LNCaP clone FGC (cell line): ENCODE results near the gene KRTAP3-3.

ENCODE experiments used
- DNase-seq: peaks from one replicate; pipeline ENCODE4 v3.0.0-alpha.2; 2011; ENCODE audit warnings: low read depth
- H3K4me3 ChIP-seq: 2 replicates; pipeline ENCODE4 v1.5.1; 2011; ENCODE audit warnings: mild to moderate bottlenecking, low read depth, low read length, control low read depth
- TF ChIP-seq, protein P1 (sequence below): IDR thresholded peaks from 2 replicates; pipeline ENCODE4 v1.5.1; 2012; ENCODE audit warnings: mild to moderate bottlenecking; ENCODE audit not compliant: control insufficient read depth, insufficient read depth; ENCODE audit errors: extremely low read depth

Gene KRTAP3-3

DNA sequence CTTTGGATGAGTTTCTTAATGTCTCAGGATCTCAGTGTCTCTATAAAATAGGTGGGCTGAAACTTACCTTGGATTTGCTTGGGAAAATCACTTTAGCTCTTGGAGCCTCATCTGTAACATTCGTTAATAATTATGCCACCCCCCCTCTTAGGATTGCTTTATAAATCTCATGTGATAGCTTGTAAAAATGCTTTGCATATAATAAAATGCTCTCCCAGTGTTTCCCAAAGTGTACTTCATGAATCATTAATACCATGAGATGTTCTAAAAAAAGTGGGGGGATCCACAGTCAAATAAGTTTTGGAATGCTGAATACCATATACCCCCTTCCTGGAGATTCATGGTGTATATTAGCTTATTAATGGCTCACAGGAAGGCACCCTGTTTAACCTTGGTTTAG is 32.4 kb downstream of the KRTAP3-3 start:
- no peak overlapping the region for H3K4me3 ChIP-seq
- DNase-seq, result no peak
- TF ChIP-seq, protein P1, sequence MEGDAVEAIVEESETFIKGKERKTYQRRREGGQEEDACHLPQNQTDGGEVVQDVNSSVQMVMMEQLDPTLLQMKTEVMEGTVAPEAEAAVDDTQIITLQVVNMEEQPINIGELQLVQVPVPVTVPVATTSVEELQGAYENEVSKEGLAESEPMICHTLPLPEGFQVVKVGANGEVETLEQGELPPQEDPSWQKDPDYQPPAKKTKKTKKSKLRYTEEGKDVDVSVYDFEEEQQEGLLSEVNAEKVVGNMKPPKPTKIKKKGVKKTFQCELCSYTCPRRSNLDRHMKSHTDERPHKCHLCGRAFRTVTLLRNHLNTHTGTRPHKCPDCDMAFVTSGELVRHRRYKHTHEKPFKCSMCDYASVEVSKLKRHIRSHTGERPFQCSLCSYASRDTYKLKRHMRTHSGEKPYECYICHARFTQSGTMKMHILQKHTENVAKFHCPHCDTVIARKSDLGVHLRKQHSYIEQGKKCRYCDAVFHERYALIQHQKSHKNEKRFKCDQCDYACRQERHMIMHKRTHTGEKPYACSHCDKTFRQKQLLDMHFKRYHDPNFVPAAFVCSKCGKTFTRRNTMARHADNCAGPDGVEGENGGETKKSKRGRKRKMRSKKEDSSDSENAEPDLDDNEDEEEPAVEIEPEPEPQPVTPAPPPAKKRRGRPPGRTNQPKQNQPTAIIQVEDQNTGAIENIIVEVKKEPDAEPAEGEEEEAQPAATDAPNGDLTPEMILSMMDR, result no peak

DNA sequence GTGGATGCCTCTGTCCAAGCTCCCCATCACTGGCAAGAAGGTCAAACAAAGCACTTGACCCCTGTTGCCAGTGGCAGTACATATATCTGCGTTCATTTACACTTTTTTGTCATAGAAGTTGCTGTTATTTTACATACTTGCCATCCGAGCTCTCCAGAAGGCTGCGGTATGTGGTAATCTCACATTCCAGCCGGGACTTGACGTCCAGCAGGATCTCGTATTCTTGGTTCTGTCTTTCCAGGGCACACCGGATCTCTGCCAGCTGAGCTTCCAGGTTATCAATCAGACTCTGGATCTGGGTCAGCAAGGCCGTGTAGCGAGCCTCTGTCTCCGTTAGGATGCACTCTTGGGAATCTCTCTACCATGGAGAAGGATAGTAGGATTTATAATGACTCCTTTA is 33.8 kb downstream of the KRTAP3-3 start:
- TF ChIP-seq, protein P1, result no peak
- no peak overlapping the region for H3K4me3 ChIP-seq
- no peak for DNase-seq

DNA sequence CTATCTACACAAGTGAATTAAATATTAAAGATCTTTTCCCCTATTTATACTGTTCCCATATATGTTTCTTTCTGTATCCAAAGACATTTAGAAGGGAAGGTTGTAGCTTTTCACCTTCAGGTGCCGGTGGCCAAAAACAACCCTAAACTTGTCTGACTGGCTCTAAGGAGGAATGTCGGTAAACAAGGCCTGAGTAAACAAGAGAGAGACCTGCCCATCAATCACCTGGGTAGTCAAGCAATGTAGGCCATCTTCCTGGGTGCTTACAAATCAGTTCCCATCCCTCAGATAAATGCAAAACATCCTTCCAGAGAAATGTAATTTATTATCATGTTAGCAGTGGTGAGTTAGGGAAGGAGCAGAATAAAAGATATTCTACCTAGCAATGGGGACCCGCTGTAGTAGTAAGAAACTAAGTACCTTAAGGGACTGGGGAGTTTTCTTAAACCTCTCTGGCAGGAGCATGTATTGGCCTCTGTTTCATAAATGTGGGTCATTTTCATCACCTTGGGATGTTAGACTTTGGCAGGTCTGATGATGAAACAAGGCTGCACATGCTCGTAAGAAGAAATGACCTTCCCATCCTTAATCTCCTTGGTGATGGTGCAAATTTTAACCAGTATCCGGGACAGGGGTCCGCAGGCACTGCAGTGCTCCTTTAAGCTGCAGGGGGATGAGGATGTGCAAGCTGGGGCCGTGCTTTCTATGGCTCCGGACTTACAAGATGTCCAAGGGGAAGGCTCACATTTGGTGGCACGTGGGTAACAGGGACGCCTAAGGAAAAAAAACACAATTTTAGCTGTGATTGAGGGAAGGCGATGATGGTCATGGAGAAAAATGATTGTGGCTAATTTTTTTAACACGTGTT is 35.6 kb downstream of the KRTAP3-3 start:
- no peak overlapping the region for H3K4me3 ChIP-seq
- TF ChIP-seq, protein P1, result no peak
- peak; percentile 89 for DNase-seq

DNA sequence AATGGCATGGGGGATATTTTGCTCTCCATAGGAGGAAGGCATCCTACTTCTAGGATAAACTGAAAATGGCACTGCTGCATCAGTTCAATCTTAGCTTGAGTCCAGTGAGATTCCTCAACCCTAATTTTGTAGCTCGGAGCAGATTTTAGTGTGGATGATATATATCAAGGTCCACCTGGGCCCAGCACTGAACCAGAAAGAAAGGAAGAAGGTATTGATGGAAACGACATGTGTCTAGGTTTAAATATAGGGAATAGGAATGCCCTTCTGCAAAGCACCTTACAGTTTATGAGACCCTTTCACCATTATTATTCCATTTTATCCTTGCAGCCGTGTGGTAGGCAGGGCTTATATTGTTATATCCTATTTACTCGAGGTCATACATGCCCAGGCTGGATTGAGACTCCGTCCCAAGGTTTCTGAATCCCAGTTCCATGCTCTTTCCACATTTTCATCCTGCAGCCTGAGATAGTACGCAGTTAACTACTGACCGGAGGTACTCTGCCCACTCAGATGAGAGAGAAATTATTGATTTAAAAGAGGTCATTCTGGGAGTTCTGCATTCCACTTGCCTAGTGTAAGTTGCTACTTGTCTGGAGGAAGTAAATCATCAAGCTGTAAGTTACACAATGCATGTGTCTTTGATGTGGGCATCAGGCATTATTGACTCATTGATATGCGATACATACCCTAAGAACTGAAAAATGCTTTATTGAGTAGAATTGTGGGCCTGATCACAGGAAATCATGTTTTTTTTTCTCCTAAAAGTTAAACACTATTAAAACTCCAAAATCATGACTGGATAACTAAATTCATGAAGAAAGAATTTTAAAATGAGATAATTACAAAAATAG is 37.3 kb downstream of the KRTAP3-3 start:
- no peak overlapping the region for H3K4me3 ChIP-seq
- DNase-seq, result no peak
- TF ChIP-seq, protein P1, result no peak

GRCh38 chr17:40953881-40954280 is 40.1 kb downstream of the KRTAP3-3 start:
- DNase-seq, result no peak
- TF ChIP-seq, protein P1, result no peak

DNA sequence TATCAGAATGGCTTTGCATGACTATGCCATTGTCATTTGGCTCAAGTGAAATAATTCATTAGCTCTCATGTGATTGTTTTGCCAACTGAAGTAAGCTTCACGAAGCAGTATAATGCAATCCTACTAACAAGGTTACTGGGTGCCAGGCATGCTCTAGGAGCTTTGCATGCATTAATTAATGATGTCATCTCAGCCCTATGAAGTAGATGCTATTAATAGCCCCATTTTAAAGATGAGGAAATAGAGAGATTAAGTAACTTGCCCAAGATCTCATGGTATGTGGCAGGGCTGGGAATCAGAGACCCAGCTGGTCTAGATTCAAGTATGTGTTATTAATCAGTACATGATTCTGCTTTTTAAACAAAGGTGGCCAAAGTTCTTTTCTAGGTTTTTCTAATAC is 41.3 kb downstream of the KRTAP3-3 start:
- TF ChIP-seq, protein P1, result no peak
- DNase-seq, result no peak
- H3K4me3 ChIP-seq, result no peak overlapping the region

More at GRCh38 chr17:40953881-40954280, 40.1 kb downstream of the KRTAP3-3 start:
- no peak overlapping the region for H3K4me3 ChIP-seq
